Smooth muscle cell (in vitro differentiated cells): ENCODE data around the gene CAMSAP3. TPM values are rescaled to one million over a fixed set of nuclear protein-coding genes. Genes with fewer than 3 reads are reported as not detected.

Source experiments
- DNase-seq: peaks from one replicate; lab custom pipeline; 2025; ENCODE audit not compliant: unreplicated experiment; lab: John Stamatoyannopoulos, UW
- H2AFZ ChIP-seq: fragments of 200-600 bp; sonication (generic); 2 replicates; pipeline ENCODE4 v1.6.0; 2016; ENCODE audit warnings: antibody characterized with exemption, low read depth, mild to moderate bottlenecking
- H3F3A ChIP-seq: fragments of 200-600 bp; sonication (generic); 2 replicates; pipeline ENCODE4 v1.6.0; 2017; ENCODE audit warnings: antibody characterized with exemption, low read depth
- H3K27ac ChIP-seq: fragments of 200-600 bp; sonication (generic); 2 replicates; pipeline ENCODE4 v1.5.1; 2016; ENCODE audit warnings: low read depth, mild to moderate bottlenecking
- H3K27me3 ChIP-seq: fragments of 200-600 bp; sonication (generic); 2 replicates; pipeline ENCODE4 v1.6.1; 2016; ENCODE audit warnings: low read depth, mild to moderate bottlenecking
- H3K36me3 ChIP-seq: fragments of 200-600 bp; sonication (generic); 2 replicates; pipeline ENCODE4 v1.5.1; 2016; ENCODE audit warnings: low read depth
- H3K4me1 ChIP-seq: fragments of 200-600 bp; sonication (generic); 2 replicates; pipeline ENCODE4 v1.5.1; 2016; ENCODE audit warnings: low read depth
- H3K4me2 ChIP-seq: fragments of 200-600 bp; sonication (generic); 2 replicates; pipeline ENCODE4 v1.6.0; 2016; ENCODE audit warnings: mild to moderate bottlenecking
- H3K4me3 ChIP-seq: fragments of 200-600 bp; sonication (generic); 2 replicates; pipeline ENCODE4 v1.5.1; 2016; ENCODE audit warnings: mild to moderate bottlenecking
- H3K79me2 ChIP-seq: fragments of 200-600 bp; sonication (generic); 2 replicates; pipeline ENCODE4 v1.6.0; 2016; ENCODE audit warnings: low read depth, mild to moderate bottlenecking
- H3K9ac ChIP-seq: fragments of 200-600 bp; sonication (generic); 2 replicates; pipeline ENCODE4 v1.6.0; 2016; ENCODE audit warnings: low read depth
- H3K9me3 ChIP-seq: fragments of 200-600 bp; sonication (generic); replicated peaks from 2 replicates; pipeline ENCODE4 v1.5.1; 2016; ENCODE audit warnings: low read depth
- H4K20me1 ChIP-seq: fragments of 200-600 bp; sonication (generic); 2 replicates; pipeline ENCODE4 v1.6.0; 2016; ENCODE audit warnings: low read depth
- WGBS: methylation state at CpG from one replicate; pipeline ENCODE4 v1.1.7; 2016; ENCODE audit warnings: low lambda C conversion rate; 5-methylcytosine and 5-hydroxymethylcytosine counted together
- polyA plus RNA-seq: library from polyadenylated mRNA; unstranded; fragments of >200 nt; fragmentation: Nextera tagmentation; extraction: Ambion mirVana; gene quantifications from 2 replicates; pipeline ENCODE4 v1.2.1, GENCODE V29; 2016
- total RNA-seq: library from RNA; depleted of rRNA; stranded (reverse); fragments of >200 nt; gene quantifications from 2 replicates; pipeline ENCODE4 v1.2.3, GENCODE V29; 2014
- TF ChIP-seq, protein P1 (sequence below): fragments of 200-600 bp; sonication (generic); IDR thresholded peaks from 2 replicates; pipeline ENCODE4 v1.5.1; 2017; ENCODE audit warnings: borderline replicate concordance, mild to moderate bottlenecking, antibody characterized with exemption; ENCODE audit not compliant: insufficient read depth, poor library complexity, severe bottlenecking

Gene CAMSAP3, protein sequence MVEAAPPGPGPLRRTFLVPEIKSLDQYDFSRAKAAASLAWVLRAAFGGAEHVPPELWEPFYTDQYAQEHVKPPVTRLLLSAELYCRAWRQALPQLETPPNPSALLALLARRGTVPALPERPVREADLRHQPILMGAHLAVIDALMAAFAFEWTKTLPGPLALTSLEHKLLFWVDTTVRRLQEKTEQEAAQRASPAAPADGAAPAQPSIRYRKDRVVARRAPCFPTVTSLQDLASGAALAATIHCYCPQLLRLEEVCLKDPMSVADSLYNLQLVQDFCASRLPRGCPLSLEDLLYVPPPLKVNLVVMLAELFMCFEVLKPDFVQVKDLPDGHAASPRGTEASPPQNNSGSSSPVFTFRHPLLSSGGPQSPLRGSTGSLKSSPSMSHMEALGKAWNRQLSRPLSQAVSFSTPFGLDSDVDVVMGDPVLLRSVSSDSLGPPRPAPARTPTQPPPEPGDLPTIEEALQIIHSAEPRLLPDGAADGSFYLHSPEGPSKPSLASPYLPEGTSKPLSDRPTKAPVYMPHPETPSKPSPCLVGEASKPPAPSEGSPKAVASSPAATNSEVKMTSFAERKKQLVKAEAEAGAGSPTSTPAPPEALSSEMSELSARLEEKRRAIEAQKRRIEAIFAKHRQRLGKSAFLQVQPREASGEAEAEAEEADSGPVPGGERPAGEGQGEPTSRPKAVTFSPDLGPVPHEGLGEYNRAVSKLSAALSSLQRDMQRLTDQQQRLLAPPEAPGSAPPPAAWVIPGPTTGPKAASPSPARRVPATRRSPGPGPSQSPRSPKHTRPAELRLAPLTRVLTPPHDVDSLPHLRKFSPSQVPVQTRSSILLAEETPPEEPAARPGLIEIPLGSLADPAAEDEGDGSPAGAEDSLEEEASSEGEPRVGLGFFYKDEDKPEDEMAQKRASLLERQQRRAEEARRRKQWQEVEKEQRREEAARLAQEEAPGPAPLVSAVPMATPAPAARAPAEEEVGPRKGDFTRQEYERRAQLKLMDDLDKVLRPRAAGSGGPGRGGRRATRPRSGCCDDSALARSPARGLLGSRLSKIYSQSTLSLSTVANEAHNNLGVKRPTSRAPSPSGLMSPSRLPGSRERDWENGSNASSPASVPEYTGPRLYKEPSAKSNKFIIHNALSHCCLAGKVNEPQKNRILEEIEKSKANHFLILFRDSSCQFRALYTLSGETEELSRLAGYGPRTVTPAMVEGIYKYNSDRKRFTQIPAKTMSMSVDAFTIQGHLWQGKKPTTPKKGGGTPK
- 1.5 and 1.8 TPM in 2 replicates for total RNA-seq
- 1.4 and 10.7 TPM in 2 replicates for polyA plus RNA-seq

DNA sequence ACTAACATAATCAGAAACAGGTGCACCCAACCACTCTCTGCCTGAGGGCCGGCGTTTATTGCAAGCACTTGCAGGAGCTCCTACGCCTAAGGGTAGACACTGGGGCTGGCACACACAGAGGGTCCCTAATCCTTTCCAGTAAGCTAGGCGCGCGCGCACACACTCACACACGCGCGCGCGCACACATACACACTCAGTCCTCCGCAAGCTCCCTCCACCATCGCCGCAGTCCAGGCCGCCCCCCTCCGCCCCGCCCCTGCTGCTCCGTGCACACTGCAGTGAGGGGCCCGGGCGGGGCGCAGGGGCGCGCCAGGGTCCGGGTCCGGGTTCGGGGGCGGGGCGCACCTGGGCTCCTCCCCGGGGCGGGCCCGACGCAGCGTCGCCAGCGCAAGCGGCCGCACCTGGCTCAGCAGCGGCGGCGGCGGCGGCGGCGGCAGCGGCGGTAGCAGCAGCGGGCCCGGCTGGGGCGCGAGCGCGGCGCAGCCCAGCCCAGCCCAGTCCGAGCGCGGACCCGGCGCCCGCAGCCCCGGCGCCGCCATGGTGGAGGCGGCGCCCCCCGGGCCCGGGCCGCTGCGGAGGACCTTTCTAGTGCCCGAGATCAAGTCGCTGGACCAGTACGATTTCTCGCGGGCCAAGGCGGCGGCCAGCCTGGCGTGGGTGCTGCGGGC is at the start of gene CAMSAP3:
CAMSAP3 (plus strand) TSS at position 398 of the 668 bp plus-strand sequence; CDS start at position 538, 140 bp downstream.
- TF ChIP-seq, protein P1, sequence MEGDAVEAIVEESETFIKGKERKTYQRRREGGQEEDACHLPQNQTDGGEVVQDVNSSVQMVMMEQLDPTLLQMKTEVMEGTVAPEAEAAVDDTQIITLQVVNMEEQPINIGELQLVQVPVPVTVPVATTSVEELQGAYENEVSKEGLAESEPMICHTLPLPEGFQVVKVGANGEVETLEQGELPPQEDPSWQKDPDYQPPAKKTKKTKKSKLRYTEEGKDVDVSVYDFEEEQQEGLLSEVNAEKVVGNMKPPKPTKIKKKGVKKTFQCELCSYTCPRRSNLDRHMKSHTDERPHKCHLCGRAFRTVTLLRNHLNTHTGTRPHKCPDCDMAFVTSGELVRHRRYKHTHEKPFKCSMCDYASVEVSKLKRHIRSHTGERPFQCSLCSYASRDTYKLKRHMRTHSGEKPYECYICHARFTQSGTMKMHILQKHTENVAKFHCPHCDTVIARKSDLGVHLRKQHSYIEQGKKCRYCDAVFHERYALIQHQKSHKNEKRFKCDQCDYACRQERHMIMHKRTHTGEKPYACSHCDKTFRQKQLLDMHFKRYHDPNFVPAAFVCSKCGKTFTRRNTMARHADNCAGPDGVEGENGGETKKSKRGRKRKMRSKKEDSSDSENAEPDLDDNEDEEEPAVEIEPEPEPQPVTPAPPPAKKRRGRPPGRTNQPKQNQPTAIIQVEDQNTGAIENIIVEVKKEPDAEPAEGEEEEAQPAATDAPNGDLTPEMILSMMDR, result no peak
- 2% methylated on average over 55 of the region's 78 CpGs for WGBS
- H3K79me2 ChIP-seq, result no peaks in the 10 kb centered on the region

DNA sequence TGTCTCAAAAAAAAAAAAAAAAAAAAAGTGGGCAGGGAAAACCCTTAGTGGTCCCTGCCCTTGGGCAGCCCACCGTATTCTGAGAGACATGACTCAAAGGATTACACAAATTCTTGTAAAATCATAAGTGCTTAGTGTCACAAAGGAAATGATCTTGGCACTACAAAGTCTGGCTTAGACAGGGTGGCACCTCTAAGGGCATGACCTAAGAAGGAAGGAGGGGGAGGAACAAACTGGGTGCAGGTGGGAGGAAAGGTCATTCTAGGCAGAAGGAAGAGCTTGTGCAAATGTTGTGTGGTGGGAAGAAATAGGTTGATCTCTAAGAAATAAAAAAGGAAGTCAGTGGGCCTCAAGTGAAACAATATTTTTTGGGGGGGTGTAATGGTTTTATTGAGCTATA is 49.8 kb upstream of the CAMSAP3 start:
- TF ChIP-seq, protein P1, result no peak
- no peaks in the 10 kb centered on the region for H3K36me3 ChIP-seq
- H3K4me3 ChIP-seq, result no peak overlapping the region
- H2AFZ ChIP-seq, result no peak overlapping the region
- no peak overlapping the region for H3K9ac ChIP-seq
- H3K27ac ChIP-seq, result no peak overlapping the region
- H3K27me3 ChIP-seq, result no peaks in the 10 kb centered on the region
- no peaks in the 10 kb centered on the region for H3K79me2 ChIP-seq
- WGBS, result 68% methylated on average over 1 of the region's 1 CpG
- DNase-seq, result no peak
- H3K9me3 ChIP-seq, result no peaks in the 10 kb centered on the region
- no peaks in the 10 kb centered on the region for H3F3A ChIP-seq
- H3K4me1 ChIP-seq, result no peaks in the 10 kb centered on the region
- H4K20me1 ChIP-seq, result no peaks in the 10 kb centered on the region
- H3K4me2 ChIP-seq, result no peak overlapping the region

More for the DNA sequence above, at the start of gene CAMSAP3:
- Histone ChIP-seq H3F3A (peaks cover 3% of the 10 kb centered on the region), H3K27ac (no peak within 1 kb of the TSS), H2AFZ (no peak within 1 kb of the TSS), H3K9ac (no peak within 1 kb of the TSS), H3K9me3 (no peaks in the 10 kb centered on the region), H4K20me1 (peaks cover 6% of the 10 kb centered on the region), H3K27me3 (peaks cover 52% of the 10 kb centered on the region), H3K36me3 (no peaks in the 10 kb centered on the region), H3K4me2 (peak within 1 kb of the TSS; percentile 83), H3K4me1 (peaks cover 4% of the 10 kb centered on the region), H3K4me3 (peak within 1 kb of the TSS; percentile 52)
- DNase-seq, result no peak

DNA sequence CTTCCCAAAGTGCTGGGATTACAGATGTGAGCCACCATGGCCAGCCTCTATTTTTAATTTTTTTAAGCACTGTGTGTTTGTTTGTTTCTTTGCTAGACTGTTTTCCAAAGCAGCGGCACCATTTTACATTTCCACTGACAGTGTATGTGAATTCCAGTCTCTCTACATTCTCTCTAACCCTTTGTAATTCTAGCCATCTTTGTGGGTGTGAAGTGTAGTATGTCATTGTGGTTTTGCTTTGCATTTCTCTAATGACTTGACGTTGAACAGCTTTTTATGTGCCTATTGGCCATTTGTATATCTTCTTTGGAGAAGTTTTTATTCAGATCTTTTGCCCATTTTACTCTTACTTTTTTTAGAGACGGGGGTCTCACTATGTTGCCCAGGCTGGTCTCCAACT is 48.5 kb upstream of the CAMSAP3 start:
- DNase-seq, result no peak
- H2AFZ ChIP-seq, result no peak overlapping the region
- no peaks in the 10 kb centered on the region for H3K4me1 ChIP-seq
- WGBS, result 70% methylated on average over 3 of the region's 3 CpGs
- H3K27me3 ChIP-seq, result no peaks in the 10 kb centered on the region
- no peaks in the 10 kb centered on the region for H3K36me3 ChIP-seq
- no peaks in the 10 kb centered on the region for H4K20me1 ChIP-seq
- H3K4me2 ChIP-seq, result no peak overlapping the region
- no peaks in the 10 kb centered on the region for H3K9me3 ChIP-seq
- H3F3A ChIP-seq, result no peaks in the 10 kb centered on the region
- H3K4me3 ChIP-seq, result no peak overlapping the region
- no peak overlapping the region for H3K9ac ChIP-seq
- TF ChIP-seq, protein P1, result no peak
- no peaks in the 10 kb centered on the region for H3K79me2 ChIP-seq
- H3K27ac ChIP-seq, result no peak overlapping the region
